ENCODE results near the gene RCC2.

RCC2 gene

GRCh38 chr1:17441993-17442357 is 2.5 kb upstream of the RCC2 start:
- no peak for DNase-seq

- no peak for DNase-seq
Measured at GRCh38 chr1:17441265-17441992, 2.0 kb upstream of the RCC2 start.

GRCh38 chr1:17440827-17441168 is 1.3 kb upstream of the RCC2 start:
- DNase-seq: no peak

GRCh38 chr1:17440074-17440826 is 773 bp upstream of the RCC2 start:
- DNase-seq: no peak

- no peak for DNase-seq
Measured at GRCh38 chr1:17438318-17439249, 893 bp downstream of the RCC2 start.

GRCh38 chr1:17437580-17438317 is 1.7 kb downstream of the RCC2 start:
- DNase-seq: no peak

GRCh38 chr1:17437260-17437579 is 2.3 kb downstream of the RCC2 start:
- DNase-seq: no peak

GRCh38 chr1:17436380-17437174 is 2.9 kb downstream of the RCC2 start:
- DNase-seq: no peak

GRCh38 chr1:17434601-17435000 is 4.9 kb downstream of the RCC2 start:
- DNase-seq: no peak

GRCh38 chr1:17434016-17434415 is 5.5 kb downstream of the RCC2 start:
- DNase-seq: no peak

- DNase-seq: no peak
Measured at GRCh38 chr1:17433261-17433660, 6.2 kb downstream of the RCC2 start.

- no peak for DNase-seq
Measured at GRCh38 chr1:17432412-17432811, 7.1 kb downstream of the RCC2 start.

- DNase-seq: no peak
Measured at GRCh38 chr1:17429183-17429582, 10.3 kb downstream of the RCC2 start.

- DNase-seq: no peak
Measured at GRCh38 chr1:17427696-17428660, 11.5 kb downstream of the RCC2 start.

GRCh38 chr1:17425806-17426600 is 13.5 kb downstream of the RCC2 start:
- DNase-seq: no peak

- DNase-seq: no peak
Measured at GRCh38 chr1:17423781-17424245, 15.7 kb downstream of the RCC2 start.

GRCh38 chr1:17422461-17422860 is 17.0 kb downstream of the RCC2 start:
- no peak for DNase-seq

- no peak for DNase-seq
Measured at GRCh38 chr1:17420391-17420918, 19.0 kb downstream of the RCC2 start.

- no peak for DNase-seq
Measured at GRCh38 chr1:17419626-17420328, 19.7 kb downstream of the RCC2 start.
